Tongue (tissue), 2 donors: ENCODE results near the gene CDC25A. TPM values are rescaled to one million over a fixed set of nuclear protein-coding genes. Genes with fewer than 3 reads are reported as not detected.

Source experiments
- small RNA-seq: library from RNA; depleted of rRNA; stranded (forward); fragments of <200 nt; gene quantifications from one replicate; pipeline ENCODE3, GENCODE V24; 2014; ENCODE audit warnings: low replicate concordance
- total RNA-seq: library from RNA; depleted of rRNA; stranded (reverse); fragments of >200 nt; gene quantifications from one replicate; pipeline ENCODE4 v1.2.3, GENCODE V29; 2014

Gene CDC25A
- total RNA-seq, 1 donor from 2014 or later = 4.8 TPM

Small RNA genes within 50 kb of the gene (small RNA-seq; reads per million reads assigned to genes)
- gene MIR4443 = 1.2 reads per million, percentile 86 among the genes with 10 or more reads in this experiment
- gene NDUFB1P1 = not detected
- gene RNU7-128P = not detected
- gene SNRPFP4 = not detected

Other genes starting within 250 kb of the CDC25A start
- 251 TPM for gene MAP4, start 172.0 kb downstream of the CDC25A start, total RNA-seq
- not detected for gene CAMP, start 35.1 kb upstream of the CDC25A start, total RNA-seq
- gene ZNF589, start 52.7 kb upstream of the CDC25A start, total RNA-seq = 10.1 TPM
- 36.3 TPM for gene NME6, start 113.0 kb upstream of the CDC25A start, total RNA-seq
- gene SPINK8, start 145.2 kb upstream of the CDC25A start, total RNA-seq = not detected
- gene FBXW12, start 183.8 kb upstream of the CDC25A start, total RNA-seq = not detected
- gene PLXNB1, start 241.7 kb upstream of the CDC25A start, total RNA-seq = 48.2 TPM